Measurements from ENCODE around the gene TNFSF10. TPM values are rescaled to one million over a fixed set of nuclear protein-coding genes. Genes with fewer than 3 reads are reported as not detected.

Gene TNFSF10
- total RNA-seq, 1 donor from 2014 or later = 36.2 TPM

DNA sequence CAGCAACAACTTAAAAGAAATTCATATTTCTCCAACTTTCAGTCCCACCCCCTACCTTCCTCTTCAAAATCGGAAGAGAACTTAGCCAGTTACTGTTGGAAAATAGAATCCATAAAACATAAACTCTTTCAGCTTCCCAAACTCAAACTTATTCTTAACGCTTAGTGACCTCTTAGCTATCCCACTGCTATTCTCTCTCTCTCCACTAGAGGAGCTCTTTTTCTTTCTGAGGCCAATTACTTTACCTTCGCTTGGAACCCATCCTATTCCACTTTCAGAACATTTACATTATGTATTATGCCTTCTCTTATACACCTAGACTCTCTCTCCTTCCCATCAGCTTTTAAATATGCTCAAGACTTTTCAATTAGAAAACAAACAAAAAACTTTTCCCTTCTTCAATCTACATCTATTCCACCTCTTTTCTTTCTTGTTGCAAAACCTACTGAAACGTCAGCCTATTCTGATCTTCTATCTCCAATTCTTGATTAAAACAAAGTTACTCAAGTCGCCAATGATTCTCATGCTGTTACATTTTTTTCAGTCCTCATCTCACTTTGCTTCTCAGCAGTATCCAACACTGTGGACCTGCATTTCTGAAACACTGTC lies 61.6 kb downstream of the TNFSF10 start:
- no peak overlapping the region for H3K4me3 ChIP-seq (ENCODE audit: low read depth, low read length)
- DNase-seq (ENCODE audit: low read depth) = no peak
- TF ChIP-seq, protein P1, sequence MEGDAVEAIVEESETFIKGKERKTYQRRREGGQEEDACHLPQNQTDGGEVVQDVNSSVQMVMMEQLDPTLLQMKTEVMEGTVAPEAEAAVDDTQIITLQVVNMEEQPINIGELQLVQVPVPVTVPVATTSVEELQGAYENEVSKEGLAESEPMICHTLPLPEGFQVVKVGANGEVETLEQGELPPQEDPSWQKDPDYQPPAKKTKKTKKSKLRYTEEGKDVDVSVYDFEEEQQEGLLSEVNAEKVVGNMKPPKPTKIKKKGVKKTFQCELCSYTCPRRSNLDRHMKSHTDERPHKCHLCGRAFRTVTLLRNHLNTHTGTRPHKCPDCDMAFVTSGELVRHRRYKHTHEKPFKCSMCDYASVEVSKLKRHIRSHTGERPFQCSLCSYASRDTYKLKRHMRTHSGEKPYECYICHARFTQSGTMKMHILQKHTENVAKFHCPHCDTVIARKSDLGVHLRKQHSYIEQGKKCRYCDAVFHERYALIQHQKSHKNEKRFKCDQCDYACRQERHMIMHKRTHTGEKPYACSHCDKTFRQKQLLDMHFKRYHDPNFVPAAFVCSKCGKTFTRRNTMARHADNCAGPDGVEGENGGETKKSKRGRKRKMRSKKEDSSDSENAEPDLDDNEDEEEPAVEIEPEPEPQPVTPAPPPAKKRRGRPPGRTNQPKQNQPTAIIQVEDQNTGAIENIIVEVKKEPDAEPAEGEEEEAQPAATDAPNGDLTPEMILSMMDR (conservative IDR thresholded peaks at IDR 0.05; ENCODE audit: low read depth, low read length) = peak; percentile 91

DNA sequence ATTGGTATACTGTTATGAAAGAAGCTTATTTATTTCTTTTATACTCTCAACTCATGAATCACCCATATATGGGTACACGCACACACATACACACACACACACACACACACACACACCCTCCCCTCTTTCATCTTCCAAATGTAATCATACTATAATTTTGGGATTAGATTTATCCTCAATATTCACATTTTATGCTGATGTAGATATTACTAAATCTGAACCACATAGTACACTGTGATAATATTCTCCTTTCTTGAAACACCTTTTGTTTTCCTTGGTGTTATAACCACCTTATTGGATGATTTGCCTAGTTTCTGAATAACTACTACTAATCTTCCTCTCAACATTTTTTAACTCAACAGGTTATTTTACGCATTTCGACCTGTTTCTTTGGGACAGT lies 66.8 kb downstream of the TNFSF10 start:
- TF ChIP-seq, protein P1 (conservative IDR thresholded peaks at IDR 0.05; ENCODE audit: low read depth, low read length) = no peak
- no peak overlapping the region for H3K4me3 ChIP-seq (ENCODE audit: low read depth, low read length)
- no peak for DNase-seq (ENCODE audit: low read depth)

Other genes with a start within 250 kb of the TNFSF10 start
- not detected in 2 replicates for gene GHSR, start 75.0 kb downstream of the TNFSF10 start, total RNA-seq
- gene NCEH1, start 187.6 kb upstream of the TNFSF10 start, total RNA-seq = 67.1 and 72.9 TPM in 2 replicates
- 98.8 and 129 TPM in 2 replicates for gene ECT2, start 227.3 kb upstream of the TNFSF10 start, total RNA-seq

Data from epithelial cell of proximal tubule (primary cell).